SIG-M5 (cell line): Measurements from ENCODE around the gene MDP1.
"Not testable (repeated sequence)": the region's sequence is repeated elsewhere in the genome, so short reads cannot be mapped to it uniquely, and the experiment has no call there.

Source experiments
- DNase-seq: peaks from one replicate; lab custom pipeline; 2025; lab: John Stamatoyannopoulos, UW

Gene MDP1

DNA sequence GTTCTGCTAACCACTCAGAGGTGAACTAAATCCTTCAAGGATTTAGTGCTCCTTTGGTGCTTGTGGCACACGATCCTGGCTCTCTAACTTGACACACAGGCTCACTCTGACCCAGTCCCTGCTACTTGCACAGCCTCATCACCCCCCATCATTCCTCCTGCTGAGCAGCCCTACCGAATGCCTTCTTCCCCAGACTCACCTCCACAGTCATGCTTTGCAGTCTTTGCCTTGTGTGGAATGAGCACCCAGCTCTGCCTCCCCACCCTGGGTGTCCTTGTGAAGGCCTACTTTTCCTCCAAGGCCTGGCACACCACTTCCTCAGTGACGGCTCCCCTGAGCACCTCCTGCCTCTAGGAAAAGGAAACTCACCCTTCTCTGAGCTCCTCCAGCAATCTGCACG, 34.5 kb upstream of the MDP1 start:
- no peak for DNase-seq

DNA sequence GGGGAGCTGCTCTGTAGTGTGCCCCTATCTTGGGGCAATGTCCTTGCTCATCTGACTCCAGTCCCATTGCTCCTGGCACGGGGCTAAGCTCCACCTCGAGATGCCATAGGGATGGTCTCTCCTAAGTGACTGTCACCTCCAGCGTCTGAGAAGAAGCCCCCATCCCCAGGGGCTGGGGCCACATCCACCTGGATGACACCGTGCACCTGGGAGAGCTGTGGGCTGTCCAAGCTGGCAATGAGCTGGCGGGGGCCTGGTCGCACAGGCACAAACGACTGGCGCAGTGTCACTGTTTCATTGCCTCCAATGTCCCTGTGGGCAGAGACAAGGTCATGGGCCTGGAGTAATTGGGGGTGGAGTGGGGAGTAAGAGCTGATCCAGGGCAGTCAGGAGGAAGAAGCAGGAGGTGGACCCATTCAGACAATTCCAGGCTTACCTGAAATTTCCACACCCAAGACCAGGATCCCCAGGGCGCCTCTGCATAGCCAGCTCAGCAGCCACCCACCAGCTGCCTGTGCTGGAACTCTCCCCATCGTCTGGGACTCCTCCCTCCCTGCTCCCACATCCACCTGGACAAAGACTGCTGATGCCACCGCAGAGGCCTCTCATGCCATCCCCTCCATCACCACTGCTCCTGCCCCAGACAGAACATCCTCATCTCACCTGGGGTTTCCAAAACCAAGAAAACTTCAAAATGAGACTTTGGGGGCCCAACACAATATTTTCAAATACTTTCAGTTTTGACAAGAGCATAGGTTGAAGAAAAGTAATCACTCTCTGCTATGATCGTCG, 33.6 kb upstream of the MDP1 start:
- no peak for DNase-seq

DNA sequence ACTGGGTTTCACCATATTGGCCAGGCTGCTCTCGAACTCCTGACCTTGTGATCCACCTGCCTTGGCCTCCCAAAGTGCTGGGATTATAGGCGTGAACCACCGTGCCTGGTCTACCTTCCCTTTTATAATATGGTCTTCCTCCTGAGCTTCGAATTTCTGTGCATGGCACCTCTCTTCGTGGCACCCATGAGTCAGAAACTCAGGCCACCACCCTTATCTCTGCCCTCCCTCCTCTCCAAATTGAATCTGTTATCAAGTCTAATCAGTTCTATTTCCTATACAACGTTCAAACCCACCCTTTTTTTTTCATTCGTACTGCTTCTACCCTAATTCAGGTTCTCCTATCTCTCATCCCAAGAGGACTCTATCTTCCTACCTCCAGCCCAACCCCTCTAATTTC, 31.6 kb upstream of the MDP1 start:
- no peak for DNase-seq

DNA sequence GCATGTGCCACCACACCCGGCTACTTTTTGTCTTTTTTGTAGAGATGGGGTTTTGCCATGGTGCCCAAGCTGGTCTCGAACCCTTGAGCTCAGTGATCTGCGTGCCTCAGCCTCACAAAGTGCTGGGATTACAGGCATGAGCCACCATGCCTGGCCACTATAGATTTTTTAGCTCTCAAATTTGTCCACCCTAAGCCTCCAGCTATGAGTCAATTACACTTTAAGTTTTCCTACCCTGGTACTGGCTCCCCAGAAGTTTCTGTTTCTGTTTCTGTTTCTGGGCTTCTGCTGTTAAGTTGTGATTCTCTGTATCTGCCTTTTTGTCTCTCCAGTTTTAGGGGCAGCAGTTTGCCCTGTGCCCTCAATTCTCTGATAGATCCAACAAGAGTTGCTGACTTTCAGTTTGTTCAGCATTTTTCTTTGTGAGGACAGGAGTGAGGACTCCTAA, 30.9 kb upstream of the MDP1 start:
- no peak for DNase-seq

DNA sequence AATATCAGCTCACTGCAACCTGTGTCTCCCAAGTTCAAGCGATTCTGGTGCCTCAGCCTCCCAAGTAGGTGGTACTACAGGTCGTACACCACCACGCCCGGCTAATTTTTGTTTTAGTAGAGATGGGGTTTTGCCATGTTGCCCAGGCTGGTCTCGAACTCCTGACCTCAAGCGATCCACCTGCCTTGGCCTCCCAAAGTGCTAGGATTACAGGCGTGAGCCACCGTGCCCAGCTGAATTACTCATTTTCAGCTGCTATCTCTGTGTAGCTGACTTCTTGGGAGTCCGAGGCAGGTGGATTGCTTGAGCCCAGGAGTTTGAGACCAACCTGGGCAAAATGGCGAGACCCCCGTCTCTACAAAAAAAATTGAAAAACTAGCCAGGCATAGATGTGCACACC, 29.5 kb upstream of the MDP1 start:
- not testable (repeated sequence) for DNase-seq

DNA sequence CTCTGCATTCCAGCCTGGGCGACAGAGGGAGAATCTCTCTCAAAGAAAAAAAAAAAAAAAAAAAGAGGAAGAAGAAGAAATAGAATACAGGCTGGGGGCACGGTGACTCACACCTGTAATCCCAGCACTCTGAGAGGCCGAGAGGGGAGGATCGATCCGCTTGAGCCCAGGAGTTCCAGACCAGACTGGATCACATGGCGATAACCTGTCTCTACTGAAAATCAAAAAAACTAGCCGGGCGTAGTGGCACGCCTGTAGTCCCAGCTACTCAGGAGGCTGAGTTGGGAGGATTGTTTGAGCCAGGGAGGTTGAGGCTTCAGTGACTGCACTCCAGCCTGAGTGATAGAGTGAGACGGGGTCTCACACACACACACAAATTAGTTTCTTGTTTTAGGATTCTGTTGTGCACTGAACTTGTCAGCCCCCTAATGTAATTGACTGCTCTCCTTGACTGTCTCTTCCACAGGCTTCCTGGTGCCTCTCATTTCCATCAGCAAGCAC, 27.5 kb upstream of the MDP1 start:
- peak; percentile 9 for DNase-seq

DNA sequence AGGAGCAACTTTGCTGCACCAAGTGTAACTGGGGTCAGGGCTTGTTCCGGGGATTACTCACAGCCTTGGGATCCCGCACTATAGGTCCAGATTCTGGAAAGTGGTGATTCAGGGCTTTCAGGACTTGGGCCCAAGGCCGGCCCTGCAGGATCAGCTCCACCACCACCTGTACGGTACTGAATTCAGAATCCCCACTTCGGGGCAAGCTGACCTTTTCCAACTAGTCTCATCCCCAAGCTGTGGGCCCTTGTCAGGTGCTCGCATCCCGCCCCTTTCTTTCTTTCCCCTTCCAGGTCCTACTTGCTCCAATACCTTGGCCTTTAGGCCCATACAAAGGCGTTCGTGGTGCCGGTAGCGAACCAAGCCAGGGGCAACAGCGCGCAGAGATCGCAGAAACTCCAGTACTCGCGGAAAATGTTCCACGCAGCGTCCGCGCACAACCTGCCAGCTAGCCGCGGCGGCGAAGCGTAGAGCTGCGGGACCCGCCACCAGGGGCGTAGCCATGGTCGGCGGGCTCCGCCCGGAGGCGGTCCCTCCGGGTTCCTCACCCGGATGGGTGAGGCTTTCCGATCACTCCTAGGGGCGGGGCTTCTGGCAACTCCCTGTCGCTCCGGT, 26.1 kb upstream of the MDP1 start:
- peak; percentile 48 for DNase-seq

DNA sequence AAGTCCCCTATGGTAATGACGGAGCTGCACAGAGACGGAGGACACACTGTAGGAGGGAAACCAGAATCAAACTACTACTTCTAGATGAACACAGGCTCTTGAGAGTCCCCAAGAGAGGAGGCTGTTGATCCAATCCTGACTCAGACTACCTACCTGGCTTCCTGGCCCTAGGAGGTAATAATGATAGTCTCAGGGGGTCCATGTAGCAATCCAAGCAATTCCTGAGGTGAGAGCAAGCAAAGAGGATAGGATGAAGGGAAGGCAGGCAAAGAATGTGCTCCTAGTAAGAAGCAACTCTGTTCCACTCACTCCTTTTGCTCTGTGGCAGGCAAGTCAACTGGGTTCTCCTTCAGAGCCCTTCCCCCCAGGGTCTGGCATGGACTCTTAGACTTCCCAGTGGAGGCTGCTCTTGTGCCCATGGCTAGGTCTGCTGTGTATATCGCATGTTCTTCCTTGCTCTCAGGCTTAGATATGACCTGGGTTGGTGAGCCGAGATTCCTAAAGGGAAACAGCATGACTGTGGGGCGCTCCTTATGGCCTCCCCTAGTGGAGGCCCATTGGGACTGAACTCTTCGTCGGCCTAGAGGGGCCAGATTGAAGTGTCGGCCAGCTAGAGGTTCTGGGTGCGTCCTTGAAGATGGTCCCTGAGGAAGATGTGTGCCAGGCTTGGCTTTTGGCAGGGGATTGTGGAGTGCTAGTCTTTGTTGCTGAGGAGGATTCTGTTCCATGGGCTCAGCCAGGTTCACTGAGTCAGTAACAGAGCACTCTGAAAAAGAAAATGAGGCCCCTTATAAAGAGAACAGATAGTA, 24.4 kb upstream of the MDP1 start:
- no peak for DNase-seq

DNA sequence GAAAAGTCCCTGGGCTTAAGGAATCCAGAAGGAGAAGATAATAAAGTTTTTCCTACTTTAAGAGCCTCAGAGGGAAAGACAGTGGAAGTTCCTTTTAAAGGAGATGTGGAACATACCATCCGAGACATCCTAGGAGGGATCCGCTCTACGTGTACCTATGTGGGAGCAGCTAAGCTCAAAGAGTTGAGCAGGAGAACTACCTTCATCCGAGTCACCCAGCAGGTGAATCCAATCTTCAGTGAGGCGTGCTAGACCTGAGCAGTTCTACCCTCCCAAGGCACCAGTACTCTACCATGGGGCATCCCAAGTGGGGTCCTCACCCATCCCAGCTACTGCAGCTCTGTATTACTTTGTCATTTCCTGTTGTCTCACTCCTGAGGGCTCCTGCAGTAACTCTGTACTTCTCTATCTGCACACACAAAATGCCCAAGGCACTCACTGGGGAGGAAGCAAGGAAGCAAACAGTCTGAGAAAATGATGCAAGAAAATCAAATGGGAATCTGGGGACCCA, 22.7 kb upstream of the MDP1 start:
- DNase-seq, result no peak

DNA sequence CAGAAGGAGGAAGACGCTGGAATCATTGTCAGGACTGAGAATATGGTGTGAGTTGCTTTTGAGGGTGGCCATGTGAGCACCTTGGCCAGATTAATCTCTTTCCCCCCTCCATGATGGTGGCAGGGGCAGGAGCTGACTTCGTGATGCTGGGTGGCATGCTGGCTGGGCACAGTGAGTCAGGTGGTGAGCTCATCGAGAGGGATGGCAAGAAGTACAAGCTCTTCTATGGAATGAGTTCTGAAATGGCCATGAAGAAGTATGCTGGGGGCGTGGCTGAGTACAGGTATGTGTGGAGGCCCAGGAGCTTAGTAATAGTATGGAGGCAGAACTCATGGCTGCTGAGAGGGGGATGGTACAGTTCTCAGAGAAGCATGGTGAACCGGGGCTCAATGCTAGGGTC, 22.3 kb upstream of the MDP1 start:
- no peak for DNase-seq

DNA sequence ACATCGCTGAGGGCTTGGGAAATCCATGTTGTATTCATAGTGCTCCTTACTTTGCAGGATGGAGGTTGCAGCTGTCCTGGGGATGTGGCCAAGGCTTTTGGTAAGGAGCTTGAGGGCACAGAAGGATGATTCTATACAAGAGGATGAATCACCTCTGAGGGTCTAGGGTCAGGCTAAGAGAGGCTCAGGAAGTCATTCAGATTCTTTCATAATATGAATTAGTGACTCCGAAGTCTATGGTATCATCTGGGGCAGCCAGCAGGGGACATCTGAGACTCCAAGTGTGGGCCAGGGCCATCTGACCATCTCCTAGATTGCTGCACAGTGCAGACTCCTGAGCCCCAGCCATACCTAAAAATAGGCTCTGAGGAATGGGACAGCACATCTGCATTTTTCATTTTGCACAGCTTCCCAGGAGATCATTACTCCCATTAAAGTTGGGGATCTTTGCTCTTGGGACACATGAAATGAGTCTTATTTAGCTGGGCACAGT, 21.6 kb upstream of the MDP1 start:
- DNase-seq, result no peak

DNA sequence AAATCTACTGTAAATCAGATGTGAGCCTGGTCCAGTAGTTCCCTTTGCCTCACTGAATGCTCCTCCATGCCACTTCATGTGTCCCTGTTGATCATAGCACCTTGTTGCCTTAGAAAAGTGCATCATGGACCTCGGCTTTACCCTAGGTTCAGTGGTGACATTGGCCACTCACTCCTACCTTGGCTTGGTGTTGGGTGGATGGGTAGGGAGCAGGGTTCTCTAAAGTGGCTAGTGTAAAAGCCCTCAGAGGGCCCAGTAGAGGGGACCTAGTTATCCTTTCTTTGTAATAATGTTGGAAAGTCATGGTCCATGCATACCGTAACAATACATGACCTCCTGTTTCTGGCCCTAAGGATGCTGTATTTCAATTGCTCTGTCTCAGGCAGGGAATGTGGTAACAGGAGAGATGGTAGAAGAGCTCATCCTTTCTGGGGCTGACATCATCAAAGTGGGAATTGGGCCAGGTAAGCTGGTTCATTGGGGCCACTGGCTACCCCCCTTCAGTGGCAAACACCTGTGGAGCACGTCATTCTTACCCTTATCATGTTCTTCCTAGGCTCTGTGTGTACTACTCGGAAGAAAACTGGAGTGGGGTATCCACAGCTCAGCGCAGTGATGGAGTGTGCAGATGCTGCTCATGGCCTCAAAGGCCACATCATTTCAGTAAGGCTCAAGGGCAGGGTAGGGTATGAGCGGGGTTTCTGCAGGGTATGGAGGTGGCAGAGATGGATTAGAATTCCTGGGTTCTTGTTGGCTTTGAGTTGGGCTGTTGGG, 21.0 kb upstream of the MDP1 start:
- DNase-seq, result no peak

DNA sequence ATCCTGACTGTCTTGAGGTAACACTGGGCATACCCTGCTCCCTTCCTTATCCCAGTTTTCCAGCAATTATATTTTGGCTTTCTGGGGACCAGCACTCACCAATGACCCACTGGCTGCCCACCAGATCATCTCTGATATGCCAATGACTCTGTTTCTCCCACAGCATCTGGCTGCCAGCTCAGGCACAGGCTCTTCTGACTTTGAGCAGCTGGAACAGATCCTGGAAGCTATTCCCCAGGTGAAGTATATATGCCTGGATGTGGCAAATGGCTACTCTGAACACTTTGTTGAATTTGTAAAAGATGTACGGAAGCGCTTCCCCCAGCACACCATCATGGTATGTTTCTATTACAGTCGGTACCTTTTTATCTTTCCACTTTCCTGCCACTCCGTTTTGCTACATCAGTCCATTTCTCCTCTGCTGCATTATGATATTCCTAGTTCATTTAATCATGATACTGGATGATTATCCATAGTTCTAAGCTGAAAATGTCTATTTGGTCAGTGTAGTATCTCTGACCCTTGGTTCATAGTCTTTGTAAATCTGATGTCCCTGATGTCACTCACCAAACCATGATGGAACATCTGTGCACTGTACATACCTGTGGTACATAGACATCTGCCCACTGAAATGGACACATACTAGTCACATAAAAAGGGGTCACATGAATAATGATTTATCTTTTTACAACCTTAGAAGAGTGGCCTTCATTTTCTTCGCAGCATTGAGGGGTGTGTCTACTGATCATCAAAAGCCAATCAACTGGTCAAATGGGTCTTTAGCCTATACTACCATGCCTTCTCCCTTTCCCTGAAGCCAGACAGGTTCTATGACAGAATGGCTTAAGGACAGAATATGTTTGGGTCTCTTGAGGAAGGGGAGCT, 20.2 kb upstream of the MDP1 start:
- no peak for DNase-seq

DNA sequence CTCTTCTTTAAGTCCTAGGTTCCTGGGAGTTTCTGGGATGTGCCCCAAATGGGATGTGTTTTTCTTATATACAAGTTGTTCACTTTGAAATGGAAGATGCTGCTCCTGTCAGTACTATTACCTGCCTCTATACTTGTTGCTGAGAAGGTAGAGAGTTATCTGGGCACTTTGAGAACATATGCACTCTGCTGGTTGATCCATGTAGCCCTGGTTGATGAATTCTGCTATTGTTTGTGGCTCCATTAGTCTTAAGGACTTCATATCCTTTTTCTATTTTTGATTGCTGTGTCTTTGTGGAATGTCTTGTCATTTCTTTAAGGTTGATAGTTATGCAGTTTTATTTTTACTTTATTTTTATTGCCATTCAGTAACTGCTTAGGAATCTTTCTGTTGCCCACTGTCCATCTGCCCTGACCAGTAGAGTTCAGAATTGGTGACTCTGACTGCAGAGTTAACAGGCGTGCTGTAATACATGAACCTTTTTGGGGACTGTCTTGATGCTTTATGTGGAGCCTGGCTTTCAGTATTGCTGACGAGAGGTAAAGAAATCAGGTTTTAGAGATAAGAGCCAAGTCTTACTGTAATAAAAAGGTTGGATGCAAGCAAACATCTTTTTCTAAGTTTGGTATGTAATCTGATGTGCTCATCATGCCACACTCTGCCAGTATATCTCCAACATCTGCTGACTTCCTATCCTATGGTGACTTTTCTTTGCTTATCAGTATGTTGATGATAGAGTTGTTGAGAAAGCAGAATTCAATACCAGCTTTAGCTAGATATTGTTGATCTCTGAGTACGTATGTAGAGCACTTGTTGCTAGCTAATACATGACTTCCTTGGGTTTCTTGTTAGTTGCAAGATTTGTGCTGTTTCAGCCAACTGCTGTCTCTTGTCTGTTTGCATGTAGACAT, 18.5 kb upstream of the MDP1 start:
- no peak for DNase-seq

DNA sequence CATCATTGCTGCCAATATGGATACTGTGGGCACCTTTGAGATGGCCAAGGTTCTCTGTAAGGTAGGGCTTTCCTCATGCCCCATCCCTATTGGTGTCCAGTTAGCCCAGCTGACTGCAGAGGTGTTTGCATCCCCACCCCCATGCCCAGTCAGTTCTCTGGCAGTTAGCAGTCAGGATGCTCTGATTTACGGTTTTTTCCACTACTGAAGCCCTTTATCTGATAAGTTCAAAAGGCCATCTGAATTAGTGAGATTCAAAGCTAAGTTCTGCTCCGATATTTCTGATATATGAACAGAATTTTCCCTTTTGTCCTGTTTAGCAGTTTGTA, 17.6 kb upstream of the MDP1 start:
- DNase-seq, result no peak

DNA sequence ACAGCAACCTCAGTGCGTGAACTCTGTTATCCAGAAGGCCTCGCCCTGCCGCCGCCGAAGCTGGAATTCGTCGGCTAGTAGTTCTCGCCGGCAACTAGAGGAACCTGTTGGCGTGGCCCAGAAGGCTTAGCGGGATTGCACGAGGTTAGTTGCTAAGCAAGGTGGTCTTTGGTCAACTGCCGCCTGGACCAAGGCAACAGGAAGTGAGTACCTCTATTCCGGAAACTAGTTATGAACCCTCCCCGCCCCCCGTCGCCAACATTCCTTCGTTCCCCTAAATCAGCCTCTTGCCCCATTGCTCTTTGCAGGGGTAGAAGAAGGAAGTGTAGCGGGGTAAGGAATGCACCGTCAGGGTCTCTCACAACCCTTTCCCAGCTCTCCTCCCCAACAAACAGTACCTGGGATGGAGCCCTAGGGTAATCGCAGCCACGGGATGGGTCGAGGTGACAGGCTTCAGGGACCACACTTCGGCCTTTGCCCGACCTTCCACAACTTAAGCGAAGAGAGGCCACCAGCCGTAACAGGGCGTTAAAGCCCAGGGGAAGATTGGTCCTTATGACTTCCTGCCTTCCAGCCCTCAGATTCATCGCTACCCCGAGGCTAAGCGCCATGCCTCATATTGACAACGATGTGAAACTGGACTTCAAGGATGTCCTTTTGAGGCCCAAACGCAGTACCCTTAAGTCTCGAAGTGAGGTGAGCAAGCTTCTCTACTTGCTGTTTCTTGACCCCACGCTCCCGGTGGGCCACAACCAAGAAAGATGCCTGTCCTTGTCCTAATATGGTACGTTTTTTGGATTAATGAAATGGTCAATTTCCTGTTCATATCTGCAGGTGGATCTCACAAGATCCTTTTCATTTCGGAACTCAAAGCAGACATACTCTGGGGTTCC, 17.0 kb upstream of the MDP1 start, which contains the start of gene GMPR2:
Gene GMPR2, plus strand, starts transcription at position 285 of the 893 bp plus-strand sequence. Its CDS starts 325 bp downstream, at position 610.
- DNase-seq, result no peak

DNA sequence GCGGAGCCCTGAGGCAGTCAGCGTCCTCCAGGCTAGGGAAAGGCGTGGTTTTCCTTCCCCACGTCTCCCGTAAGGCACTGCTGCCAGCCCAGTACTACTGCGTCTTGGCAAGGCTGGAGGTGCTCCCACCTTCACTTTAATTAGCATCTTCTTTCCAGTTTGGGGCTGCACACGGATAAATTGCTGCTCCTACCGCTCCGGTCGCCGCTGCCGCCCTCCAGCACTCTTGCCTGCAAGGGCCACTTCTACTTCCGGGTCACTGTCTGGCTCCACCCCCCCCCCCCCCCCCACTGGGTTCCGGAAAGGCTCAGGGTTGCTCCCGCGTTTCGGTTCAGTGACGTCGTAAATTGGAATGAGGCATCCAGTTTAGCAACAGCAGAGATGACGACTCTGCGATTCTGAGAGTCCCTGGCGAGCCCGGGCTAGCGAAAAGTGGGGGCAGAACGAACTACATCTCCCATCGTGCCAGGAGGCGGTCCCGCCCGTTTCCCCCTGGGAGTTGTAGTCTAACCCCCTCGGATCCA, 16.3 kb upstream of the MDP1 start, which contains the start of gene NEDD8:
Gene NEDD8, minus strand, starts transcription at position 247 of the 524 bp plus-strand sequence. Its CDS starts 100 bp downstream, at position 147.
- peak; percentile 83 for DNase-seq
